Gastroesophageal sphincter (tissue), 4 donors: ENCODE data around the gene ALAS2. TPM values are rescaled to one million over a fixed set of nuclear protein-coding genes. Genes with fewer than 3 reads are reported as not detected.
A peak's percentile ranks its signal among the peaks of the same experiment; 100 is the strongest.

ENCODE experiments used
- ATAC-seq: fragments of 150-250 bp; one replicate; pipeline ENCODE4 v1.9.1; 2016; ENCODE audit warnings: mild to moderate bottlenecking, moderate library complexity
- H3K27ac ChIP-seq, 4 donors: fragments of 200-600 bp; sonication (generic) in 3 of 4; 1 replicate in 3 of 4; 2 replicates in 1 of 4; pipeline ENCODE4 v1.5.1; 2016 to 2019
- H3K27me3 ChIP-seq: fragments of 200-600 bp; sonication (generic); one replicate; pipeline ENCODE4 v1.5.1; 2019
- H3K36me3 ChIP-seq, 2 donors: fragments of 200-600 bp; sonication (generic); one replicate each; pipeline ENCODE4 v1.5.1; 2019; ENCODE audit warnings: control low read depth in 1 of 2
- H3K4me1 ChIP-seq, 3 donors: fragments of 200-600 bp; sonication (generic); 1 replicate in 2 of 3; 2 replicates in 1 of 3; pipeline ENCODE4 v1.5.1; 2016 to 2019; ENCODE audit warnings: control low read depth in 2 of 3
- H3K4me3 ChIP-seq, 2 donors: fragments of 200-600 bp; sonication (generic); one replicate each; pipeline ENCODE4 v1.5.1; 2019; ENCODE audit warnings: mild to moderate bottlenecking in 1 of 2, moderate library complexity in 1 of 2
- H3K9me3 ChIP-seq, 3 donors: fragments of 200-600 bp; sonication (generic); one replicate each; pipeline ENCODE4 v1.5.1; 2017 to 2019; ENCODE audit warnings: control low read depth in 2 of 3
- CTCF ChIP-seq, 4 experiments: fragments of 200-600 bp in 2 of 4; fragments of 450-650 bp in 2 of 4; sonication (generic) in 1 of 4; IDR thresholded peaks; one replicate each; pipeline ENCODE4 v1.5.1; 2017 to 2019; ENCODE audit warnings: antibody characterized with exemption in 4 of 4, mild to moderate bottlenecking in 2 of 4, moderate library complexity in 2 of 4
- EP300 ChIP-seq: sonication (generic); formaldehyde crosslinking; IDR thresholded peaks from one replicate; pipeline ENCODE4 v1.6.1; 2017; ENCODE audit warnings: antibody characterized with exemption, mild to moderate bottlenecking
- POLR2A ChIP-seq, 2 donors: fragments of 450-650 bp; IDR thresholded peaks; one replicate each; pipeline ENCODE4 v1.6.1; 2017; ENCODE audit warnings: antibody characterized with exemption in 2 of 2, mild to moderate bottlenecking in 2 of 2, moderate library complexity in 1 of 2
- POLR2AphosphoS5 ChIP-seq: sonication (generic); formaldehyde crosslinking; IDR thresholded peaks from one replicate; pipeline ENCODE4 v1.6.1; 2017; ENCODE audit warnings: antibody characterized with exemption
- WGBS, 2 donors: methylation state at CpG; one replicate each; pipeline ENCODE4 v1.1.5; 2018; ENCODE audit warnings: low coverage in 1 of 2; 5-methylcytosine and 5-hydroxymethylcytosine counted together
- total RNA-seq, 4 donors: library from RNA; depleted of rRNA; stranded (reverse); fragments of >200 nt; gene quantifications; one replicate each; pipeline ENCODE4 v1.1.0, GENCODE V29; 2016

Gene ALAS2
- total RNA-seq, 4 donors from 2014 or later: 0.39 to 2.2 (median 1.4) TPM; not detected in 1

DNA sequence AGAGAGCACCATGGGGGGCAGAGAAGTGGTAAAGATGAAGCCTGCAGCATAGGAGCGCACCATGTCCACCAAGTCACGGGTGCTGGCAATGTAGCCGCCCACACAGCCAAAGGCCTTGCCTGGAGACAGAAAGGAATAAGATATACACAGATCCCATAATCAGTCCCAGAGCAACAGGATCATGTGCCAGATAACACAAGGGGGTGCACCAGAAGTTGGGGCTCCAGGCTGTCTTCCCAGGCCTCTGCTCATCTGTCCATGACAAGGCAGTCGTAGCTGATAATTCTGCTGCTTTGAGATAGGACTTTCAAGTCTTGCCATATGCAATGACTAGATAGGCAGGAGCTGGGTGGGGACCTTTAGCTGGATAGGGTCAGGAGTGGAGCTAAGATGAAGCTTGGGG is 15.9 kb downstream of the ALAS2 start:
- no peak for TF ChIP-seq POLR2A (IDR thresholded peaks at IDR 0.05)
- TF ChIP-seq POLR2AphosphoS5: no peak
- no peak for TF ChIP-seq EP300
- TF ChIP-seq CTCF (IDR thresholded peaks at IDR 0.05): no peak
- Histone ChIP-seq H3K27ac (no peak overlapping the region), H3K4me3 (no peak overlapping the region), H3K36me3 (no peaks in the 10 kb centered on the region), H3K9me3 (no peaks in the 10 kb centered on the region), H3K27me3 (no peaks in the 10 kb centered on the region), H3K4me1 (no peaks in the 10 kb centered on the region)
- WGBS, 2 donors: no CpG with 5 or more reads among the region's 4 CpGs
- ATAC-seq: no peak

GRCh38 chrX:55011294-55011693 is 19.5 kb downstream of the ALAS2 start:
- ATAC-seq: no peak
- Histone ChIP-seq H3K4me1 (no peaks in the 10 kb centered on the region), H3K36me3 (peaks cover 0 to 11% of the 10 kb centered on the region in 2 donors), H3K9me3 (no peaks in the 10 kb centered on the region), H3K27ac (no peak overlapping the region), H3K4me3 (no peak overlapping the region), H3K27me3 (no peaks in the 10 kb centered on the region)
- WGBS, 2 donors: 13 to 42% methylated on average over 1 to 2 of the region's 2 CpGs
- TF ChIP-seq POLR2A (IDR thresholded peaks at IDR 0.05): no peak
- TF ChIP-seq CTCF (IDR thresholded peaks at IDR 0.05): no peak
- TF ChIP-seq EP300: no peak
- TF ChIP-seq POLR2AphosphoS5: no peak

DNA sequence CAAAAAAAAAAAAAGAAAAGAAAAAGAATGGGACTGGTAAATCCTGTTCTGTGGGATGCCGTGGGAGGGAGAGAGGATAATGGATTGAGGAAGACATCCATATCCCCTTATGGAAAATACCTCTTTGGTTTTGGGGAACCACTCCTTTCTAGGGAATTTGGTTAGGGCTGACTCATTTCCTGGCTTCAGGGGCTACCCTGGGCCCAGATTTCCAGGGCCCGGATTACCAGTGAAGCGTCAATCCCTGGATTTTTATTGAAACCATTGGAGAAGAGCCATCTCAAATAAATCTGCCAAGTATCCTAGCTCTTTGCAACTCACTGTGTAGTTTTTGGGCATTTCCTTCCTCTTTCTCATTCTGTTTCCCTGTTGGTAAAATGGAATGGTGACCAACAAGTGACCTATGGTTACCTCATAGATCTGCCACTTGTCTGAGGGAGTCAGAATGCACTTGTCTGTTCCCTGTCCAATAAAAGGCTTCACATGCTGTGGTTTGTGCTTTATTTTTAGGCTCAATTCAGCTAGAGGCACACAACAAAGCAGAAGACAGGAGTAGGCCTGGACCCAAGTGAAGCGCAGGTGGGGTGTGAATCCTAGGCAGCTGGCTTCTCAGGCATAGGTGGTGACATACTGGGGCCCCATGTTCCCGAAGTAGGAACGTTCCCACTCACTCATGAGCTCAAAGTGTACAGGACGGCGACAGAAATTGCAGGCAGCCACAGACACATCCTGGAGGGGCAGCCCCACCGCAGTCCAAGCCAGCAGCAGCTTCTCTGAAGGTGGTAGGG is 22.0 kb downstream of the ALAS2 start:
- Histone ChIP-seq H3K27ac (no peak overlapping the region), H3K36me3 (peaks cover 0 to 35% of the 10 kb centered on the region in 2 donors), H3K4me1 (no peaks in the 10 kb centered on the region), H3K4me3 (no peak overlapping the region), H3K9me3 (no peaks in the 10 kb centered on the region), H3K27me3 (no peaks in the 10 kb centered on the region)
- TF ChIP-seq POLR2AphosphoS5 (no peak), EP300 (no peak), CTCF (IDR thresholded peaks at IDR 0.05) (no peak), POLR2A (IDR thresholded peaks at IDR 0.05) (no peak)
- 50% methylated on average over 2 of the region's 9 CpGs; no CpG with 5 or more reads in 1 of the 2 donors for WGBS, 2 donors
- peak; percentile 35 for ATAC-seq

DNA sequence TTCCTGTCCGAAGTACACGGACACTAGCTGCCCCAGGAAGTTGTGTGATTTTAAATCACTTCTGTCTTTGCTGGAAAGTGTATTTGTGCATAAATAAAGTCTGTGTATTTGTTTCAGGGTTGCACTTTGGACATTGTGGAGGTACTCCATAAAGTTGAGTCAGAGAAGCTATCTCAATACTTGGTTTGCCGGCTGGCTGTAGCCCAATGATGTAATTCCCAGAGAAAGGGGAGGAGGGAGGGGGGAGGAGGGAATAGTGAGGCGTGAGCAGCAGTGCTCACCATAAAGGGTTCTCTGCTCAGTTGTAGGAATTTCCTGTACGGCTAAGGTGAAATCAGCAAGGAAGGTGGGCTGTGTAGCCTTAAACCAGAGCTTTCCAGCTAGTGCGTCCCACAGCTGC is 23.1 kb downstream of the ALAS2 start:
- Histone ChIP-seq H3K36me3 (peaks cover 0 to 46% of the 10 kb centered on the region in 2 donors), H3K27me3 (no peaks in the 10 kb centered on the region), H3K4me3 (no peak overlapping the region), H3K9me3 (no peaks in the 10 kb centered on the region), H3K4me1 (no peaks in the 10 kb centered on the region), H3K27ac (no peak overlapping the region)
- WGBS, 2 donors: 55 to 70% methylated on average over 2 to 6 of the region's 6 CpGs
- ATAC-seq: peak; percentile 56
- no peak for TF ChIP-seq CTCF (IDR thresholded peaks at IDR 0.05)
- TF ChIP-seq EP300: no peak
